ENCODE measurements around the gene PAGR1. TPM values are rescaled to one million over a fixed set of nuclear protein-coding genes. Genes with fewer than 3 reads are reported as not detected.
"Not testable (repeated sequence)": the region's sequence is repeated elsewhere in the genome, so short reads cannot be mapped to it uniquely, and the experiment has no call there.

PAGR1 gene
- total RNA-seq, 1 donor from 2014 or later, result 32.4 TPM

DNA sequence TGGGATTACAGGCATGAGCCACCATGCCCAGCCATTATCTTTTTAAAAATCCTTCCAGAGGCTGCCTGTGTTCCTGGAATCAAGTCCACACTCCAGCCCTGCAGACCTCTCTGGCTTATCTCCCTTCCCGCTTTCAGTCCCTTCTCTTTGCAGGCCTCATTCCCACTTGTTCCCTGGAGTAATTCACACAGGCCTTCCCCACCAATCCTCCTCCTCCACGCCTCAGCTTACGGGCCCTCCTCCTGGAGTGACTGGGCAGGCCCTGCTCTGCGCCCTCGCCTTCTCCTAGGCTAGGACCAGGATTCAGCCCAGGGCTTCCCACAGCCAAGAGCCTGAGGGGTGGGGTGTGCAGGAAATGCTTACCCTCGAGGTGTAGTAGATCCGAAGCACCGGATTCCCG, 44.3 kb downstream of the PAGR1 start:
- intact Hi-C loops (cut with micrococcal nuclease), result loop anchor here (5.0 kb wide), 1 partner anchor 158 kb away; no protein-coding TSS in a partner anchor

DNA sequence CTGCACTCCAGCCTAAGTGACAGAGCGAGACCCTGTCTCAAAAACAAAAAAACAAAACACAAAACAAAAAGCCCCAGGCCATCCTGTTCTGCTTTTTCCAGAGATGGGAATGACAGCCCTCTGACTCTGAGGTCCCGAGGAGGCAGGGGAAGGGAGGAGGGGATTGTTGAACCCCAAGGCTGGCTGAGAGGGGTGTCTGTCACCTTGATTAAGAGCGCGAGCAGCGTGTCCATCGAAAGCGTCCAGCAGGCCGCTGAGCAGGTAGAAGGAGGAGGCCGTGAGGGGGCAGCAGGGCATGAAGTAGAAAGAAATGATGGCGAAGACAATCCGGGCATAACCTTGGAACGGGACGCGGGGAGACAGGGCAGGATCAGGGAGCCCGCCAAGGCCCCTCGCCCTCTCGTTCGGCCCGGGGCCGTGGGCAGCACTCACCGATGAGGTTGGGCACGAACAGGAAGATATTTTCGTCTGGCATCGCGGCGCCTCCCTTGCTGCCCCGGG, 46.5 kb downstream of the PAGR1 start:
- intact Hi-C loops (cut with micrococcal nuclease), result loop anchor here (2.0 to 5.0 kb wide), 2 partner anchors 64 to 160 kb away; partner anchors contain the start of gene KCTD13

DNA sequence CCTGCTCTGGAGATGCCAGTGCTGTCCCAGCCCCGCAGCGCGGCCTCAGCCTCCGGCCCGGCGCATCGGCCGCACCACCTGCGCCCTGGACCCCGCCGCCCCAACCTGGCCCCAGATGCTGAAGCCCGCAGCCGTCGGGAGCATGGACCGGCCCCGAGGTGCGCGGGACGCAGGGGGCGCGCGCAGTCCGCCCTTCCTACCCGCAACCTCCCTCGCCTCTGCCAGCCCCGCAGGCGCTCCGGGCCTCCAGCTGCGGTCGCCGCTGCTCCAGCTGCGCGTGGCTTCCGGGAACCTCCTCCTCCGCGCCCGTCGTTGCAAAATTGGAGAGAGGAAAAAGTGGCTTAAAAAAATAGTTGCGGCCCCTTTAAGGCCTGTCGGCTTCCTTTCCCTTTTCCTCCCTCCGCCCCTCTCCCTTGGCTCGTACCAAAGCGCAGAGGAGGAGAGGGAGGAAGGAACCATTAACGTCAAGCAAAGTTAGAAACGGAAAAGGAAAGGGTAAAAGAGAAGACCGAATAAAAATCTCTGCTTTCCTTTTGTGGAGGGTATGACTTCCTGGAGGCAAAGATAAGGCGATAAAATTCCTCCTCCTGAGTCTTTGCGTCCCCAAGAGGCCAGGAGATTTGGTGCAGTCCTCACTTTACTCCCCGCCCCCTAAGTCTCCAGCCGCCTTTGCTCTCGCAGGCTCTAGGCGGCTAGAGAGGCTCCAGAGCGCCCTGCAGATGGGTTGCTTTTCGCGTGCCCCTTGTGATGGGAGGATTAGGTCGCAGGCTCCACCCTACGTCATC, 47.1 kb downstream of the PAGR1 start, which contains the start of gene CDIPT:
Gene CDIPT (minus strand): TSS at position 343 of the 785 bp plus-strand sequence. CDS start 369 bp downstream, outside the sequence.
- intact Hi-C loops (cut with micrococcal nuclease), result loop anchor here (1.0 to 5.0 kb wide), 5 partner anchors 47 to 161 kb away; partner anchors contain the start of genes INO80E, KCTD13 and PAGR1

DNA sequence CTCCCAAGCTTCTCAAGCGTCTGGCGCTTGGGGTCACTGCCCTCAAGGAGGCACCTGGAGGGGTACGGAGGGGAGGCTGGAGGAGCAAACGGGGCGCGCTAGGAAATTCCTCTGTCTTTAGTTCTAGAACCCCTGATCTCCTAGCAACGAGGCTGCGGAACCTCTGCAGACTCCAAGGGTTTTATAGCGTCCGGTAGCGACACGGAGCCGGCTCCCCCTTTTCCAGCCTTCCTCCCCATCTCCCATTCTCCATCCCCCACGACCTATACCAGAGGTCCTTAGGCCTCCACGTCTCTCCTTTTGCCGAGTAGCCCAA, 47.7 kb downstream of the PAGR1 start:
- intact Hi-C loops (cut with micrococcal nuclease), result loop anchor here (1.0 to 5.0 kb wide), 5 partner anchors 47 to 161 kb away; partner anchors contain the start of genes INO80E, KCTD13 and PAGR1

DNA sequence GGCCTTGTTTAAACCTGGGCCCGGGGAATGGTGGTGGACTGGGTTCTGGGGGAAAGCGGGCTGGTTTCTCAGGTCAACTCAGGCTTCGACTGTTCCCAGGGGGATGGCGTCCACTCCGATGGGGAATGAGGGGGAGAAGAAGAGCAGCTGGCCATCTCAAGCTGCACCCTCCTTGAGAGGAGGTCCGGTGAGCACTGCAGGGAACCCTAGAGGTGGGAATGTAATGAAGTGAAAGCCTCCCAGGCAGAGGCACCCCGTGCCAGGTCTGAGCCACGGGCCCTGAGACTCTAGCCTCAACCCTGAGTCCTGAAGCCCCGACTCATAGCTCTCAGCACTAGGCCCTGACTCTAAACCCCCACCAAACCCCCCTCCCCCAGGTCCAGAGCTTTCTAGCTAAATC, 48.3 kb downstream of the PAGR1 start:
- intact Hi-C loops (cut with micrococcal nuclease), result loop anchor here (5.0 kb wide), 1 partner anchor 162 kb away; no protein-coding TSS in a partner anchor

DNA sequence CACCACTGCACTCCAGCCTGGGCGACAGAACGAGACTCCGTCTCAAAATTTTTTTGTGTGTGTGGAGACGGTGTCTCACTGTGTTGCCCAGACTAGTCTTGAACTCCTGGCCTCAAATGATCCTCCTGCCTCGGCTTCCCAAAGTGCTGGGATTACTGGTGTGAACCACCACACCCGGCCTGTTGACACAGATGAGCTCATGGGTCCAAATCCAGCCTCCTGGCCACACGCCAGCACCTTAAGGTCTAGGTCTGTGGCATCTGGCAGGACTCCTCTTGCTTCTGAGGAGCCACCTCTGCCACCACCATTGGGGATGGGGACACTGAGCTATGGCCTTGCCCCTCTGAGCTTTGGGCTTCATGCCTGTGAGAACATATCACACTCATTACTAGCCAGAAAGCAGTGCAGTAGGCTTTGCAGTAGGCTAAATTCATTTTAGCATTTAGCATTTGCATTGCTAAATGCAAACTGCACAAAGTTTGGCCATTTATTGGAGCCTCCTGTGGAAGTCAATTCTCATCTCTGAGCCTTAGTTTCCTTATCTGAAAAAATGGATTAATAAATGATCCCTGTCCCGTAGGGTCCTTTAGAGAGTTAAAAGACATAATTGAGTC, 52.6 kb downstream of the PAGR1 start:
- intact Hi-C loops (cut with micrococcal nuclease), result no loop called here

DNA sequence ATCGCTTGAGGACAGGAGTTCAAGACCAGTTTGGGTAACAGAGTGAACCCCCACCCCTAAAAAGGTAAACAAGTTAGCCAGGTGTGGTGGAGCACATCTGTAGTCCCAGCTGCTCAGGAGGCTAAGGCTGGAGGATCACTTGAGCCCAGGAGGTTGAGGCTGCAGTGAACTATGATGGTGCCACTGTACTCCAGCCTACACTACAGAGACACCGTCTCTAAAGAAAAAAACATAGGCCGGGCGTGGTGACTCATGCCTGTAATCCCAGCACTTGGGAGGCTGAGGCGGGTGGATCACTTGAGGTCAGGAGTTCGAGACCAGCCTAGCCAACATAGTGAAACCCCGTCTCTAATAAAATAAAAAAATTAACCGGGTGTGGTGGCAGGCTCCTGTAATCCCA, 53.1 kb downstream of the PAGR1 start:
- intact Hi-C loops (cut with micrococcal nuclease), result not testable (repeated sequence)

Other genes with a start within 250 kb of the PAGR1 start
- 431 and 444 TPM in 2 replicates for gene SPN, start 152.9 kb upstream of the PAGR1 start, total RNA-seq
- 11.9 and 12.5 TPM in 2 replicates for gene QPRT, start 137.0 kb upstream of the PAGR1 start, total RNA-seq
- 64.9 and 65.4 TPM in 2 replicates for gene C16orf54, start 70.2 kb upstream of the PAGR1 start, total RNA-seq
- gene ZG16, start 37.9 kb upstream of the PAGR1 start, total RNA-seq, result not detected in 2 replicates
- 168 and 169 TPM in 2 replicates for gene KIF22, start 25.4 kb upstream of the PAGR1 start, total RNA-seq
- gene MAZ, start 9.6 kb upstream of the PAGR1 start, total RNA-seq, result 462 and 468 TPM in 2 replicates
- 0.95 and 1.1 TPM in 2 replicates for gene PRRT2, start 4.0 kb upstream of the PAGR1 start, total RNA-seq
- 159 and 160 TPM in 2 replicates for gene MVP, start 4.3 kb downstream of the PAGR1 start, total RNA-seq
- gene CDIPT, start 47.1 kb downstream of the PAGR1 start, total RNA-seq, result 60.2 and 61.4 TPM in 2 replicates
- gene SEZ6L2, start 83.4 kb downstream of the PAGR1 start, total RNA-seq, result not detected in 2 replicates
- gene ASPHD1, start 84.3 kb downstream of the PAGR1 start, total RNA-seq, result 0.16 TPM in 1 of 2 replicates, not detected in the other
- 34.0 and 36.1 TPM in 2 replicates for gene KCTD13, start 110.1 kb downstream of the PAGR1 start, total RNA-seq
- 55.9 and 56.1 TPM in 2 replicates for gene TMEM219, start 145.9 kb downstream of the PAGR1 start, total RNA-seq
- gene TAOK2, start 157.7 kb downstream of the PAGR1 start, total RNA-seq, result 44.2 and 45.3 TPM in 2 replicates
- 43.0 and 48.2 TPM in 2 replicates for gene HIRIP3, start 179.5 kb downstream of the PAGR1 start, total RNA-seq
- gene INO80E, start 180.1 kb downstream of the PAGR1 start, total RNA-seq, result 103 and 106 TPM in 2 replicates
- gene DOC2A, start 194.9 kb downstream of the PAGR1 start, total RNA-seq, result 0.25 TPM in 1 of 2 replicates, not detected in the other
- not detected in 2 replicates for gene C16orf92, start 207.0 kb downstream of the PAGR1 start, total RNA-seq
- 2.7 and 3.6 TPM in 2 replicates for gene TLCD3B, start 215.1 kb downstream of the PAGR1 start, total RNA-seq
- gene ALDOA, start 249.6 kb downstream of the PAGR1 start, total RNA-seq, result 1,452 and 1,473 TPM in 2 replicates